Activated CD8-positive, alpha-beta memory T cell treated with anti-CD3 and anti-CD28 coated beads, Interleukin-2, amount 50 U/mL, for 1 hour (primary cell): Measurements from ENCODE around the gene TMEFF1.
"Not testable (repeated sequence)": the region's sequence is repeated elsewhere in the genome, so short reads cannot be mapped to it uniquely, and the experiment has no call there.

Source experiments
- DNase-seq: peaks from one replicate; pipeline ENCODE4 v3.0.0-alpha.2; 2020; ENCODE audit errors: extremely low read depth

The TMEFF1 gene, protein sequence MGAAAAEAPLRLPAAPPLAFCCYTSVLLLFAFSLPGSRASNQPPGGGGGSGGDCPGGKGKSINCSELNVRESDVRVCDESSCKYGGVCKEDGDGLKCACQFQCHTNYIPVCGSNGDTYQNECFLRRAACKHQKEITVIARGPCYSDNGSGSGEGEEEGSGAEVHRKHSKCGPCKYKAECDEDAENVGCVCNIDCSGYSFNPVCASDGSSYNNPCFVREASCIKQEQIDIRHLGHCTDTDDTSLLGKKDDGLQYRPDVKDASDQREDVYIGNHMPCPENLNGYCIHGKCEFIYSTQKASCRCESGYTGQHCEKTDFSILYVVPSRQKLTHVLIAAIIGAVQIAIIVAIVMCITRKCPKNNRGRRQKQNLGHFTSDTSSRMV

DNA sequence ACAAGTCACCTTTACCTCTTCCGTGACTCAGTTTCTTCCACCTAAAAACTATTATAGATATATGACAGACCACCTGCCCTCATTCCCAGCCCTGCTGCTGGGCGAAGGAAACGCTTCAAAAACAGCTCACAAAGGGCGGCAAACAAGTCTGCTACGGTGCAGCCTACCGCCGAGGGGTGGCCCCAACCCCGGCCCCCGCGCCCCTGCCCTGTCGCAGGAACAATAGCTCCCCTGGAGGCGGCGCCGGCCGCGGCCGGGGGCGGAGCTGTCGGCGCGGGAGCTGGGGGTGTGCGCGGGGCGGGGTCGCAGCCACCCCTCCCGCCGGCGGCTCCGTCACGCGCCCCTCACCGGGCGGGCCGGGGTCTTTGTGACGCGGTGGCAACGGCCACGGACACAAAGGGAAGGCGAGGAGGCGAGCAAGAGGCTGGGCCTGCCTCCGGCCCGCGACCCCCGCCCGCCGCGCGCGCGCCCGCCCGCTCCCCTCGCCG lies at the start of gene TMEFF1:
Gene TMEFF1, plus strand, starts transcription at position 362 of the 488 bp plus-strand sequence. CDS start 396 bp downstream, outside the sequence.
- no peak for DNase-seq

DNA sequence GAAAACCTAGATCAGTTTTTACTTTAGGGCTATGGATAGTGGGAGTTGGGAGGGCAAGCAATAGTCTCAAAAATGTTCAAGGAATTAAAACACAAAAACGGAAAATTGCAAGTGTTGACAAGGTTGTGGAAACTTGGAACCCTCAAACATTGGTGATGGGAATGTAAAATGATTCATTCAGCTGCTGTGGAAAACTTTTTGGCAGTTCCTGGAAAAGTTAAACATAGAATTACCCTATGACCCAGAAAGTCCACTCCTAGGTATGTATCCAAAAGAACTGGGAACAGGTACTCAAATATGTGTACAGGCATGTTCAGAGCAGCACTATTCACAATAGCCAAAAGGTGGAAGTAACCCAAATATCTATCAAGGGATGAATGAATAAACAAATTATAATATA lies 47.2 kb upstream of the TMEFF1 start:
- DNase-seq = no peak

DNA sequence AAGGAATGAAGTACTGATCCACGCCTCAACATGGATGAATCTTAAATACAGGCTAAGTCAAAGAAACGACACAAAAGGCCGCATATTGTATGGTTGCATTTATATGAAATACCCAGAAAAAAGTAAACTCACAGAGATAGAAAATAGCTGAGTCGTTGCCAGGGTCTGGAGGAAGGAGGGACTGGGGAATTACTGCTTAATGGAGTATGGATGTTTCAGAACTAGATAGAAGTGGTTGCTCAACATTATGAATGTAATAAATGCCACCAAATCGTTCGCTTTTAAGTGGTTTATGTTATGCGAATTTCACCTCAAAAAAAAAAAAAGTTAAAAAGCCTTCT lies 46.8 kb upstream of the TMEFF1 start:
- DNase-seq = no peak

DNA sequence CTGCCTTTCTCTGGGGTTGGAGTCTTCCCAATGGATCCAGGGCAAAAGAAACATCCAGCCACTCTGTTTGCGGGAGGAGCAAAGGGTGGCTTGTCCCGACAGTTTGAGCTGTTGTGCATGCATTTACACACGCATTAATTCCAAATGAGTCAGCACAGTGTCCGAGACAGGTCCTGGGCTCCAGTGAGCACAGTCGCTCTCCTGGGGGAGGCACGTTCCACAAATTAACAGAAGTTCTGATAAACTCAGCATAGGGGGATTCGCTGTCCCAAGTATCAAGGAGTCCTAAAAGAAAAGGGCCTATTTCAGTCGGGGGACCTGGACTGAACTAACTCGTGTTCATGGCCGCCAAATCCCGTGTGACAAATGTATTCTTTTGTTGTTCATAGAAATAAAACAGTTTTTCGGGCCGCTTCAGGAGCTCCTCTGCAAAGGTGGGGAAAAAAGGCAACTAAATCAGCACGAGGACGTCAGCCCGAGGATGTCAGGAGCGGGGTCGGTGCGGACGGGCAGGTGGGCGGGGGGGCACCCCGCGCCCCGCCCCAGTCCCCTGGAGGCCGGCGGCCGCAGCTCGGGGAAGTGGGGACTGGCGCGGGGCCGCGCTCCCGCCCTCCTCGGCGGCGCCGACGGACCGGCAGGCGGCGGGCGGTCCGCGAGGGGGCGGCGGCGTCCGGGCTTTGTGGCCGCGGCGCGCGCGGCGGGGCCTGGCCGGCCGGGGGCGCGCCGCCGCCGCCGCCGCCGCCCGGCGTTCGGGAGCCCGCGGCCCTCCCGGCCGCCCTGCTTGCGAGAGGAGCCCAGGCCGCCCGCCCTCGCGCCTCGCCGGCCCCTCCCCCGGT lies 46.2 kb upstream of the TMEFF1 start, which contains the start of gene MSANTD3:
Gene MSANTD3, plus strand, starts transcription at position 614 of the 836 bp plus-strand sequence. CDS start 14,796 bp downstream, outside the sequence.
- no peak for DNase-seq

DNA sequence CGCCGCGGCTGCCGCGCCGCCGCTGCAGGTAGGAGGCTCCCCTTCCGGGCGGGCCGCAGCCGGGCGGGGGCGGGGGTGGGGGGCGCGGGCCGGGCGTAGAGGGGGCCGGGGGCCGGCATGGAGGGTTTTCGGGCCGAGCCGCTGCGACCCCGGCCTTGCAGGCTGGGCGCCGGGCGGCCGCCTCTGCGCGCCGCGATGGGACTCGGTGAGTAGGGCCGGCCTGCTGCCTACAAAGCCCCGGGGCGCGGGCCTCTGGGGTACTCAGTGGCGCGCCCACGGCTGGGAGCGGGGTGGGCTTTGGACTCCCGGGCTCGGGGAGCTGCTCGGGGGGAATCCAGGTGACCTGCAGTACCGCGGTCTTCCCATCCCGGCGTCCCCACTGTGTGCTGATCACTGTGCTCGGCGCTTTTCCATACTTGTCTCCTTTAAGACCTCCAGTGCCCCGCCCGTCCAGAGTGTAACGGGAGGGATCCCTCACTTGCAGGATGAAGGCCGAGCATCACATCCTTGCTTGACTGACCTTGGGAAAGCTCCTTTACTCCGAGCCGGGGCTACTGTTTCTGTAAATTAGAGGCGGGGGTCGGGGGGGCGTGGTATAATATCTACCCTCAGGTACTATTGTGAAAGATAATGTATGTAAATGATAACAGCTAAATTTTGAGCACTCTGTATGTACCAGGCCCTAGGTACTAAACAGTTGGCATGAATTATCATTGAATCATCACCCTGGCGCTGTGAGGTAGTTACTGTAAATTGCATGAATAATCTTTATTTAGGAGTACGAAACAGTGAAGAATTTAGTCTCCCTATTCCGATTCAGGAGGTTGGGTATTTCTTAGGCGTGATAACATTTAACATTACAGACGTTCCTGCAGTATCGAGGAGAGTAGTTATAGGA lies 45.3 kb upstream of the TMEFF1 start:
- DNase-seq = no peak

DNA sequence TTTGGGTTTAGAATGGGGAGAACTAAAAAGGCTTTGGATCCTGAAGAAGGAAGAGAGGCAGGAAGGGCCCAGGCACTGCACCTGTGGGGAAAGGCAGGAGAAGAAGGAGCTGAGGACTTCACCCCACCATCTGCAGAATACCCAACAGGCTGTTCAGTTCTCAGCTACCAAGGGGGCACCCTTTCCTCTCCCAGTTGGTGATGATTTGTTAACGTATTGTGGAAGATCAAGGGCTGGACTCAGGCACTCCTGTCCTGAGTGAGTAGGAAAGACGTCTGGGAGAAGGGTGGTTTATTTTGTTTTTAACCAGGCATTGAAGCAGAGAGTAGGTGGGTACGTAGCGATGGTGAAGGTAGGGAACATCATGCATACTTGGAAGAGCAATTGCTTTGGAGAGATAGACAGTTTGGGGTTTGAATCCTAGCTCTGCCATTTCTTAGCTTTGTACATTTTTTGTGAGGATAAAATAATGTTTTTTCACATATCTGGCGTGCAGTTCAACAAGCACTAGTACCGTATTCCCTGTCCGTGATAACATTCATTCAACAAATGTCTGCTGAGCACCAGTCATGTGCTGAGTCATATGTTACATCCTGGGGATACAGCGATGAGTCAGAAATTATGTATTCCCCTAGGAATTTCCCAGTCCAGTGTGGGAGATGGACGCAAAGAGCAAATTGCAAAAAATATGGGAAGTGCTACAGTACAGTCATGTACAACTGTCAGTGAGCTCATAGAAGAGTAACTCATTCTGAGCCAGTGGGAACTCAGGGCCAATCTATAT lies 43.9 kb upstream of the TMEFF1 start:
- DNase-seq = no peak

DNA sequence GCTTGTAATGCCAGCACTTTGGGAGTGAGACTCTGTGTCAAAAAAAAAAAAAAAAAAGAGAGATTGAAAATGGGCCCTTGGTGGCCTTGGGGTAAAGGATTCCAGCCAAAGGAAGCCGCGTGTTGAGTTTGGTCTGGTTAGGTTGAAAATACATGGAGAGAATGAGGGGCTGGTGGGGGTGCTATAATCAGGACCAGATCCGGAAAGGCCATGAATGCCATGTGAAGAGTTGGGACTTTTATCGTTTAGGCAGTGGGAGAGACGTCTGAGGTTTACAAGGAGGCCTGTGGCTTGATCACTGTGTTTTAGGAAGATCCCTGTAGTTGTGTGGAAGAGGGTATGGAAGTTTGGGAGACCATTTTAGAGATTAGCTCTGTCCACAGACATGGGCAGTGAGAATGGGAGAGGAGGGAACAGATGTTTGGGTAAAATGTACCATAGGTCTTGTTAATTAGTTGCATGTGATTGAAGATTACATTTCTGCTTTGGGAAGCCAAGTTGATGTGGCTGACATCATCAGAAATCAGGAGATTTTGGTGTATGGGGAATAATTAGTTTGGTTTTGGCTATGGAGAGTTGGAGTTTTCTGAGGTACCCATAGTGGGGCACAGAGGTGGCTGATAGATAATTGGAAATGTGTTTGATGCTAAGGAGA lies 42.5 kb upstream of the TMEFF1 start:
- no peak for DNase-seq

DNA sequence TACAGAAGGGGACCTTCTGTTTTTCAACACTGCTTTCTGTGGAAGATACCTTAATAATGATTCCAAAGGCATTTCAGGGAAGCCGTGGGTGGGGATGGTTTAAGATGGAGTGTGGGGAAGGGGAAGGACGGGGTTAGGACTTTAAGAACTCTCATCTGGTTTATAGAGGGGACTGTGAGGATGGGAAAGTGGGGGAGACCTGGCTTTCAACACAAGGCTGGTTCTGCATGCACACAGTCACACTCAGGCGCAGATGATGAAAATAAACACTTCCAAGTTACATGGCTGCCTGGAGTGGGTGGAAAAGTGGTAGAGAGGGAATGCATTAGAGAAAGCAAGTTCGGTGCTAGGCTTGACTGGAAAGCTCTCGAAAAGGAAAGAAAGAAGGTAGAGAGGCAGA lies 41.1 kb upstream of the TMEFF1 start:
- no peak for DNase-seq

DNA sequence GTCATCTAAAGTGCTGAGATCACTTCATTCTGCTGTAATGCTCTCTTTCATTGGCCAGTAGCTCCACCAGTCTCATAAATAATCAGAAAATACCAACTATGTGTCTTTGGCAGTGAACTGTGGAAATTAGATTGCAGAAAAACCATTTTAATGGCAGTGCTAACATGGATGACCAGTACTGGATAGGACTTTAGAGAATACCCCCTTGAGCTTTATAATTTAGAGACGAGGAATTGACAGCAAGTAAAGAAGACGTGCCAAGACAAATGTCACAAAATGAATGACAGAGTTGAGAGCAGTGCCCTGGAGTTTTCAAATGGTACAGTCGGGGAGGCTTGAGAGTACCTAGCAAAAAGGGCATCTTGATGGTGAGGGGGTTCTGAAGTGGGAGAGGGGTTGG lies 40.2 kb upstream of the TMEFF1 start:
- DNase-seq = no peak

DNA sequence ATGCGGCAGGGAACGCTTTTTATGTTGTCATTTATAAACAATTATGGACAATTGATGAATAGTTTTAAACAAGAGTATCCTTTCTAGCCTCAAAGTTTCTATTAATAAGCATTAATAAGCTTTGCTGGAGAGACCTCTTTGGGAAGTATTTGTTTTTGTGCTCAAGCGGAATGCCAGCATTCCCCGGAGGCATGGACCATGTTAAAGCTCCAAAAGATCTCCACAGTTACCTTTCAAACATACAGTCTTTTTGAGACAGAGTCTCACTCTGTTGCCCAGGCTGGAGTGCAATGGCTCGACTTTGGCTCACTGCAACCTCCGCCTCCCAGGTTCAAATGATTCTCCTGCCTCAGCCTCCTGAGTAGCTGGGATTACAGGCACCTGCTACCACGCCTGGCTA lies 36.4 kb upstream of the TMEFF1 start:
- DNase-seq = no peak

DNA sequence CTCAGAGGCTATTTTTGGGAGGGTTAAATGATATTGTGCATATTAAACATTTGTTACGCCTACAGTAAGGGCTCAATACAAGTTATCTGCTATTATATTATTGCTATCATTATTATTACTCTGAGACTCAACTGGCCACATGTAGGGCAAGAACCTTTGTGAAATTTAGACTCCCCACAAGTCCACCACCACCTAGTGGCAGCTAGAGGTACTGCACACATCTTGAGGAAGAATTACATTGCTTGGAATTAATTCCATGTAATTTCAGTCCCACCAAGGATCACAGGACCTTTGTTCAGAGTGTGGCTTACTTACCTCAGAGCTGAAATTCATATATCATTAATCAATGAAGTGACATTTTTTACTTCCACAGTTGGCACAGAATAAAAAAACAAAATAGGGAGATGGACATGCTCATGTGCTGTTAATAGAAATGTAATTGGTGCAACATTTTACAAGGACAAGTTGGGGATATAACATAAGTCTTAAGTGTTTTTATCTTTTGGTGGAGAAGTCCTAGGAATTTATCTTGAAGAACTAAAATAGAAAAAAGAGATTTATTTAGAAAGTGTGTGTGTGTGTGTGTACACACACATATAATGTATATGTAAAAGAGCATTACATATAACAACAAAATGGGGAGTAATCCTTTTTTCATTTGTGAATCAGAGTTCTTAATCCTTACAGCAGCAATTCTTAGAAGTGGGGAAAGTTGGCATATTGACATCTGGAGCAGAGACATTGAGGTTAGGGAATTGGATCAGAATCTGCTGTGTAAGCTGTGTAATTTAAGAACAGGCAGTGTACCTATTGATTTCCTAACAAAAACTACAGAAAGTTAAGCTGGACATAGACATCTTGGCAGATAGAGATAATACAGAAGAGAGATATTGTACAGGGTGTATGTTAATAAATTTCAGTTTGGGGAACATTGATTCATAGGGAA lies 34.8 kb upstream of the TMEFF1 start:
- no peak for DNase-seq

DNA sequence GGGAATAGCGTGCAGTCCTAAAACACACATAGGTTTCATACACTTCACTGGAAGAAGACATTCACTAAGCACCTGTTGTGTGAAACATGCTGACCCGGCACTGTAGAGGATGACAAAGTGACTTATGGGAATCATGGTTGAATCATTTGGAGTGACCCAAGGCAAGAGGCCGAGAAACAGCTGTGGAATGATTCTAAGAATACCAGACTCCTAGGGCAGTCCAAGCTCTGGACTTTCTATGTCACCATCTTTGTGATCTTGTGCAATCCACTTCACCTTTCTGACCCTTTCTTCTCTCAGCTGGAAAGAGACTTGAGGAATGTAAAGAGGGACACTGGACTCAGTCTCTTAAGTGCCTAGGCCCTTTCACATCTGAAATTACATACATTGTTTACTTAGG lies 32.9 kb upstream of the TMEFF1 start:
- no peak for DNase-seq

DNA sequence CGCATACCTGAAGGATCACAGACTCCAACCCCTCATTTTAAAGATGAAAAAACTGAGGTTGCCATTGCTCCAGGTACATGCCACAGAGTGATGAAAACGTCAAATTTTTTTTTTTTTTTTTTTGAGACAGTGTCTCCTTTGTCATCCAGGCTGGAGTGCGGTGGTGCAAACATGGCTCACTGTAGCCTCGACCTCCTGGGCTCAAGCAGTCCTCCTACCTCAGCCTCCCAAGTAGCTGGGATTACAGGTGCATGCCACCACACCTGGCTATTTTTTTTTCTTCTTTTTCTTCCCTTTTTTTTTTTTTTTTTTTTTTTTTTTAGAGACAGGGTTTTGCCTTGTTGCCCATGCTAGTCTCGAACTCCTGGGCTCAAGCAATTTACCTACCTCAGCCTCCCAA lies 32.5 kb upstream of the TMEFF1 start:
- not testable (repeated sequence) for DNase-seq

DNA sequence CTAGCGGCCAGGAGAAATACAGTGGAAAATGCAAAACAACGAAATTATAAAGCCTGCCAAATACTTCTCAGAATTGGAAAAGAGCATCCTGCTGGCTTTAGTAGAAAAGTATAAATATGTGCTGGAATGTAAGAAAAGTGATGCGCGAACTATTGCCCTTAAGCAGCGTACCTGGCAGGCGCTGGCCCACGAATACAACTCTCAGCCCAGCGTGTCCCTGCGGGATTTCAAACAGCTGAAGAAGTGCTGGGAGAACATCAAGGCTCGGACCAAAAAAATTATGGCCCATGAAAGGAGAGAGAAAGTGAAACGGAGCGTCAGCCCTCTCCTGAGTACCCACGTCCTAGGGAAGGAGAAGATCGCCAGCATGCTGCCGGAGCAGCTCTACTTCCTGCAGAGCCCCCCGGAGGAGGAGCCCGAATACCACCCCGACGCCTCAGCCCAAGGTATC lies 31.0 kb upstream of the TMEFF1 start:
- DNase-seq = no peak

DNA sequence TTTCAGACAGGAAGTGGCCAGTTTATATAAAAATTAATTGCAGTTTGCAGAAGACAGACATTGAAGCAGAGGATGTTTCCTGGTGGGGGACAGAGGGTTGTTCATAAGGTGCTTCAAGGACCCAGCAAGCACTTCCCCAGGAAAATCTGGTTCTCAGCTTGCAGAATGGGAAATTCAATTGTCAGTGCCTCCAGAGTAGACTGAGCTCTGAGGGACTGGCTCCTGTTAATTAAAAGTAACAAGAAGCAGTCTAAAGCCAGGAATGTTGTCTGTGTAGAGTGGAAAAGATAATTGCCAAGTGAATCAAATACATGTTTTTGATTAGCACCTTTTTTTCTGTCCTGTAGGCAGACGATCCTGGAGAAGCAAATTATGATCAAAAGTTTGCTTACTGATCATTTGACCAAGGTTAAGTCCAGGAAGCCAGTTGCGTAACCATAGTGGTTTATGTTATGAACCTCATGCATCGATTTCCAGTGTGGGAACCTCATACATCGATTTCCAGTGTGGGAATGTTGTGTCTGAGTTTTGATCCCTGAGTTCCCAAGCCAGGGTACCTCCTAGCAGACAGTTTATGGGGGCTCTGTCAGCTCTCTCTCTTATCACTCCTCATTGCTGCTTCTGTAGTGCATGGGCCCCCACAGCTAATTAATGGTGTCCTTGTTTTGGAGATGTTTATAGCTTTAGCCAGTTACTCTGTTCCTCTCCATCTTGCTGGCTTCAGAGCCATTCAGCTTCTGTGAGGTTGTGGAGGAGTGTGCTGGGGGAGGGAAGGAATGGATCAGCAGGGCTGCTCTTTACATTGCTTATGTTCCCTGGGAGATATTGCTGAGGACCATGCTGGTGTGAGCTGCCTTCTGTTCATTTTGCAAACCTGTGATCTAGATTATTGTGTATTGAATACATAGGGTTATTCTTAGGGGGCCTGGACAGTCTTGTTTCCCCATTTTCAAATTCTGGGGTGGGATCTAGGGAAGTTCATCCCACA lies 28.9 kb upstream of the TMEFF1 start:
- DNase-seq = no peak

DNA sequence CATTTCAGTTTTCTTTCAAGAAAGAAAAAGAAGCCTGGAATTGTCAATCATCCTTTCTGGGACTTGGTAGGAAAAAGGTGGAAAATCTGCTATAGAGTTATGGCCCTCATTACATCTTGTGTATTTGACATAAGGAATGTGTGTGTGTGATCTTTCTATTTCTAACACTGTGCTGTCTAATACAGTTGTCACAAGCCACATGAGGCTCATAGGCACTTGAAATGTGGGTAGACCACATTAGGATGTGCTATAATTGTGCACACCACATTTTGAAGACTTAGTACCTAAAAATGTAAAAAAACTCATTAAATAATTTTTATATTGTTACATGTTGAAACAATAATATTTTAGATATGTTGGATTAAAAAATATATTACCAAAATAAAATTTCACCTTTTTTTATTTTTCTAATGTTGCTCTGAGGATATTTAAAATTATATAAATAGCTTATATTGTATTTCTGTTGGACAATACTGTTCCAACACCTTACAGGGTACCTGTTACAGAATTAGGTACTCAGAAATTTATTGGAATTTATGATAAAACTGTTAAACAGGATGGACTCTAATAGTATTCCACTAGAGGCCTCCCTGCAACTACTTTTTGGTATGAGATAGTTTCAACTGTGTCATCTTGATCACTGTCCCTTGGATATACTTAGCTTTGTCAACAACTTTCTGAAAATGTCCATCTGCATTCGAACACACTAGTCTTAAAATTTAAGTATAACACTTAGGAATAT lies 27.6 kb upstream of the TMEFF1 start:
- no peak for DNase-seq

DNA sequence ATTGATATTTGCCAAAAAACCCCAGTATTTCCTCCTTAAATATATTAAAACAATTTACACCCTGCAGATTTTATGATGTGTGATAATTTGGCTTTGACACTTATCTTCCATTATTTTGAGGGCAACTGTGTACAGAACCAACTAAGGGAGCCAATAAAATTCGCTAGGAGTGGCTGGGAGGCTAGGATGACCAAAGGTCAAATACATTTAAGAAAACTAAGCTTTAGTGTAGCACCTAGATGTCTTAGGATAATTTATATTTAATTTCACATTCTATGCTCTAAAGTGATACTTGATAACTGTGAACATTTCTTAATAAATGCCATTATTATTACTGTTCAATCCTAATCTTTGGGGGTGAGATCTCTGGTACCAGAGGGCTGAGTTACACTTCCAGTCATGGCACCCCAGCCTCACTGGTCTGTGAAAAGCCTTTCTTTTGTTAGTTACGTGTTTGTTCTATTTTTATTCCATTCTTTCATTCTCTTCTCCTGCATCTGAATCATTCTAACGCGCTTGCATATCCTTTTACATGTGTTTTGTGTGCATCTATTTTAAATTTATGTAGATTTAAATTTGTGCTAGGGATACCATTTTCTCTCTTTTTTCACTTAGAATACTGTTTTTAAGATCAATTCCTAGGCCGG lies 26.9 kb upstream of the TMEFF1 start:
- no peak for DNase-seq
